ENCODE measurements around the gene RAB27A.

RAB27A gene

GRCh38 chr15:55289746-55290527 lies at the start of gene RAB27A:
RAB27A (minus strand) TSS chr15:55289813; CDS start chr15:55234934, 54,879 bp downstream.
- peak within 1 kb of the TSS; percentile 92 for H3K4me3 ChIP-seq (ENCODE audit: low read length)
- DNase-seq: peak; percentile 80
- no peaks in the 10 kb centered on the region for H3K36me3 ChIP-seq (replicated peaks; ENCODE audit: insufficient read depth, low read length)
- H3K9me3 ChIP-seq (replicated peaks; ENCODE audit: insufficient read depth, low read length): no peaks in the 10 kb centered on the region
- no peaks in the 10 kb centered on the region for H3K9me2 ChIP-seq (replicated peaks; ENCODE audit: insufficient read depth, low read length)
- H3K27me3 ChIP-seq (replicated peaks; ENCODE audit: insufficient read depth, low read length): no peaks in the 10 kb centered on the region
- H3K79me2 ChIP-seq (ENCODE audit: low read length): peaks cover 50% of the 10 kb centered on the region
- peak within 1 kb of the TSS; percentile 74 for H3K4me2 ChIP-seq (ENCODE audit: low read depth, low read length)
- TF ChIP-seq EZH2 (optimal IDR thresholded peaks at IDR 0.05; ENCODE audit: low read depth, low read length) (no peak), EZH2phosphoT487 (IDR thresholded peaks at IDR 0.05; ENCODE audit: low read length) (no peak)
- TF ChIP-seq, protein P1, sequence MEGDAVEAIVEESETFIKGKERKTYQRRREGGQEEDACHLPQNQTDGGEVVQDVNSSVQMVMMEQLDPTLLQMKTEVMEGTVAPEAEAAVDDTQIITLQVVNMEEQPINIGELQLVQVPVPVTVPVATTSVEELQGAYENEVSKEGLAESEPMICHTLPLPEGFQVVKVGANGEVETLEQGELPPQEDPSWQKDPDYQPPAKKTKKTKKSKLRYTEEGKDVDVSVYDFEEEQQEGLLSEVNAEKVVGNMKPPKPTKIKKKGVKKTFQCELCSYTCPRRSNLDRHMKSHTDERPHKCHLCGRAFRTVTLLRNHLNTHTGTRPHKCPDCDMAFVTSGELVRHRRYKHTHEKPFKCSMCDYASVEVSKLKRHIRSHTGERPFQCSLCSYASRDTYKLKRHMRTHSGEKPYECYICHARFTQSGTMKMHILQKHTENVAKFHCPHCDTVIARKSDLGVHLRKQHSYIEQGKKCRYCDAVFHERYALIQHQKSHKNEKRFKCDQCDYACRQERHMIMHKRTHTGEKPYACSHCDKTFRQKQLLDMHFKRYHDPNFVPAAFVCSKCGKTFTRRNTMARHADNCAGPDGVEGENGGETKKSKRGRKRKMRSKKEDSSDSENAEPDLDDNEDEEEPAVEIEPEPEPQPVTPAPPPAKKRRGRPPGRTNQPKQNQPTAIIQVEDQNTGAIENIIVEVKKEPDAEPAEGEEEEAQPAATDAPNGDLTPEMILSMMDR (IDR thresholded peaks at IDR 0.05; ENCODE audit: low read length): no peak
- no peaks in the 10 kb centered on the region for H4K20me1 ChIP-seq (ENCODE audit: insufficient read depth, low read length)
- peaks cover 5% of the 10 kb centered on the region; the same call in 1 of the 2 replicates for H3F3A ChIP-seq (ENCODE audit: insufficient read depth, low read length)
- peak within 1 kb of the TSS; percentile 61; the same call in 1 of the 2 replicates for H3K27ac ChIP-seq (ENCODE audit: low read length)
- peaks cover 13% of the 10 kb centered on the region for H3K4me1 ChIP-seq (ENCODE audit: low read length)
- H2AFZ ChIP-seq (ENCODE audit: low read length): peak within 1 kb of the TSS; percentile 94
- H3K9ac ChIP-seq (ENCODE audit: low read length): peak within 1 kb of the TSS; percentile 92

DNA sequence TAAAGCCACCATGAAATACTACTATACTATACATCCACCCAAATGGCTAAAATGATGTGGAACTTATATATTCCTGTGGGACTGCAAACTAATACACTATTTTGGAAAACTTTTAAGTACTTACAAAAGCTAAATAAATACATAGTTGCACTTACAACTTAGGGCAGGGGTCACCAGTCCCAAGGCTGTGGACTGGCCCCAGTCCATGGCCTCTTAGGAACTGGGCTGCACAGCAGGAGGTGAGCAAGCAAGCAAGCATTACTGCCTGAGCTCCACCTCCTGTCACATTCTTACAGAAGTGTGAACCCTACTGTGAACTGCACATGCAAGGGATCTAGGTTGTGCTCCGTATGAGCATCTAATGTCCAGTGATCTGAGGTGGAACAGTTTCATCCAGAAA lies 47.5 kb upstream of the RAB27A start:
- Histone ChIP-seq H3K36me3 (replicated peaks; ENCODE audit: insufficient read depth, low read length) (no peaks in the 10 kb centered on the region), H3K9ac (ENCODE audit: low read length) (no peak overlapping the region), H4K20me1 (ENCODE audit: insufficient read depth, low read length) (no peaks in the 10 kb centered on the region), H3K27ac (ENCODE audit: low read length) (no peak overlapping the region), H3K4me3 (ENCODE audit: low read length) (no peak overlapping the region), H3F3A (ENCODE audit: insufficient read depth, low read length) (no peaks in the 10 kb centered on the region), H2AFZ (ENCODE audit: low read length) (no peak overlapping the region), H3K4me1 (ENCODE audit: low read length) (no peaks in the 10 kb centered on the region), H3K4me2 (ENCODE audit: low read depth, low read length) (no peak overlapping the region), H3K27me3 (replicated peaks; ENCODE audit: insufficient read depth, low read length) (no peaks in the 10 kb centered on the region), H3K9me2 (replicated peaks; ENCODE audit: insufficient read depth, low read length) (no peaks in the 10 kb centered on the region), H3K9me3 (replicated peaks; ENCODE audit: insufficient read depth, low read length) (no peaks in the 10 kb centered on the region), H3K79me2 (ENCODE audit: low read length) (no peaks in the 10 kb centered on the region)
- DNase-seq: no peak
- TF ChIP-seq EZH2phosphoT487 (IDR thresholded peaks at IDR 0.05; ENCODE audit: low read length) (no peak), EZH2 (optimal IDR thresholded peaks at IDR 0.05; ENCODE audit: low read depth, low read length) (no peak)
- TF ChIP-seq, protein P1 (IDR thresholded peaks at IDR 0.05; ENCODE audit: low read length): no peak

DNA sequence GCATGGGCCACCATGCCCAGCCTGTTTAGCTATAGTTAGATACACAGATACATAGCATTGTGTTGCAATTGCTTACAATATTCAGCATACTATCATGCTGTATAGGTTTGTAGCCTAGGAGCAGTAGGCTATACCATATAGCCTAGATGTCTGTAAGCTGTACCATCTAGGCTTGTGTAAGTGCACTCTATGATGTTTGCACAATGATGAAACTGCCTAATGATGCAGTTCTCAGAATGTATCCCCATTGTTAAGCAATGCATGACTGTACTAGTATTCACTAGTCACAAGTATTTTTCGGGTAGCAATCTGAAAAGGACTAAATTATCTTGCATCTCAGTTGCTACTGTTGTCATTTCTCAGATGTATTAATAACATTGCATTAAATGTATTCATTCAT lies 45.4 kb upstream of the RAB27A start:
- no peak overlapping the region for H3K9ac ChIP-seq (ENCODE audit: low read length)
- H4K20me1 ChIP-seq (ENCODE audit: insufficient read depth, low read length): no peaks in the 10 kb centered on the region
- no peak overlapping the region for H3K4me3 ChIP-seq (ENCODE audit: low read length)
- H3K27me3 ChIP-seq (replicated peaks; ENCODE audit: insufficient read depth, low read length): no peaks in the 10 kb centered on the region
- no peaks in the 10 kb centered on the region for H3K79me2 ChIP-seq (ENCODE audit: low read length)
- H2AFZ ChIP-seq (ENCODE audit: low read length): no peak overlapping the region
- TF ChIP-seq EZH2 (optimal IDR thresholded peaks at IDR 0.05; ENCODE audit: low read depth, low read length) (no peak), EZH2phosphoT487 (IDR thresholded peaks at IDR 0.05; ENCODE audit: low read length) (no peak)
- TF ChIP-seq, protein P1 (IDR thresholded peaks at IDR 0.05; ENCODE audit: low read length): no peak
- no peaks in the 10 kb centered on the region for H3F3A ChIP-seq (ENCODE audit: insufficient read depth, low read length)
- no peaks in the 10 kb centered on the region for H3K9me2 ChIP-seq (replicated peaks; ENCODE audit: insufficient read depth, low read length)
- H3K4me1 ChIP-seq (ENCODE audit: low read length): no peaks in the 10 kb centered on the region
- H3K27ac ChIP-seq (ENCODE audit: low read length): no peak overlapping the region
- DNase-seq: no peak
- no peaks in the 10 kb centered on the region for H3K9me3 ChIP-seq (replicated peaks; ENCODE audit: insufficient read depth, low read length)
- H3K36me3 ChIP-seq (replicated peaks; ENCODE audit: insufficient read depth, low read length): no peaks in the 10 kb centered on the region
- no peak overlapping the region for H3K4me2 ChIP-seq (ENCODE audit: low read depth, low read length)
